Measurements from ENCODE around the gene SUGCT. TPM values are rescaled to one million over a fixed set of nuclear protein-coding genes. Genes with fewer than 3 reads are reported as not detected.

SUGCT gene
- 1.6 TPM for total RNA-seq (ENCODE audit: unreplicated experiment)
- long read RNA-seq, result 0 reads

DNA sequence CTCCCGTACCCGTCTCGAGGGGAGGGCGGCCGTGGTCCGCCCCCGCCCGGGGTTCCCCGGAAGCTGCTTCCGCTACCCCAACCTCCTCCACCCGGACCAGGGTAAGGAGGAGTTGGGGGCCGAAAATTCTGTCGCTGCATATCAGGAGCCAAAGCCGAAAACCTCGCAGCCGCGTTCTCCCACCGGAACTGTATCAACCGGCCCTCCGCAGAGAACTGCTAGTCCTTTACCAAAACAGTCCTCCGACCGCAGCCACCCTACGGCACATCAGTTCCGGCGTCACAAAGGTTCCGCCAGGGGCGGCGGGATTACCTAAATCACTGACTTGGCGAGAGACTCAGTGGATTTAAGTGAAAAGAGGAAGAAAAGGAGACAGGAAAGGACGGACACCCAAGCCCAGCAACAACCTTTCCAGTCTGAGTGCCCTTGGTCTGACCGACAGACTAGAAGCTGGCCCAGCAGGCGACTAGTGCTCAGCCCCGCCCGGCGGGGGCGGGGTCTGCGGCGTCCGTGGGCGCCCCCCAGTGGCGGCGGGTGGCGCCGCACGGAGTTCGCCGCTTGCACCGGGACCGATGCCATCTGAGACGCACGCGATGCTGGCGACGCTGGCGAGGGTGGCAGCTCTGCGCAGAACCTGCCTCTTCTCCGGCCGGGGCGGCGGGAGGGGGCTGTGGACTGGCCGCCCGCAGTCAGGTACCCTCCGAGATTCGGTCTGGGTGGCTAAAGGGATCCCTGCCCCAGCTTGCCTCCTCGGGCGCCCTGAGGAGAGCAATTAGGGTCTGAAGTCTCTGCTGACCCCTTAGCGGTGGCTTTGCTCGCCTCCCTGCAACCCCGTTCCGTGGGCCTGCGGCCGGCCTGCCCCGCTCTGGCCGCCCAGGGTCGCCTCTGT, at the start of gene SUGCT, which contains the start of gene MPLKIP:
Gene SUGCT, plus strand, starts transcription at position 578 of the 889 bp plus-strand sequence.
Gene MPLKIP, minus strand, starts transcription at position 195 of the 889 bp plus-strand sequence. Its CDS starts 55 bp downstream, at position 140.
- TF ChIP-seq, protein P1, sequence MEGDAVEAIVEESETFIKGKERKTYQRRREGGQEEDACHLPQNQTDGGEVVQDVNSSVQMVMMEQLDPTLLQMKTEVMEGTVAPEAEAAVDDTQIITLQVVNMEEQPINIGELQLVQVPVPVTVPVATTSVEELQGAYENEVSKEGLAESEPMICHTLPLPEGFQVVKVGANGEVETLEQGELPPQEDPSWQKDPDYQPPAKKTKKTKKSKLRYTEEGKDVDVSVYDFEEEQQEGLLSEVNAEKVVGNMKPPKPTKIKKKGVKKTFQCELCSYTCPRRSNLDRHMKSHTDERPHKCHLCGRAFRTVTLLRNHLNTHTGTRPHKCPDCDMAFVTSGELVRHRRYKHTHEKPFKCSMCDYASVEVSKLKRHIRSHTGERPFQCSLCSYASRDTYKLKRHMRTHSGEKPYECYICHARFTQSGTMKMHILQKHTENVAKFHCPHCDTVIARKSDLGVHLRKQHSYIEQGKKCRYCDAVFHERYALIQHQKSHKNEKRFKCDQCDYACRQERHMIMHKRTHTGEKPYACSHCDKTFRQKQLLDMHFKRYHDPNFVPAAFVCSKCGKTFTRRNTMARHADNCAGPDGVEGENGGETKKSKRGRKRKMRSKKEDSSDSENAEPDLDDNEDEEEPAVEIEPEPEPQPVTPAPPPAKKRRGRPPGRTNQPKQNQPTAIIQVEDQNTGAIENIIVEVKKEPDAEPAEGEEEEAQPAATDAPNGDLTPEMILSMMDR (IDR thresholded peaks at IDR 0.05; ENCODE audit: unreplicated experiment), result peak; percentile 99
- peak; percentile 88 for DNase-seq (ENCODE audit: low spot score)
- Mint-ChIP-seq H3K36me3 (ENCODE audit: low read depth, unreplicated experiment) (no peaks in the 10 kb centered on the region), H3K4me3 (ENCODE audit: unreplicated experiment) (peak within 1 kb of the TSS; percentile 96), H3K9me3 (ENCODE audit: unreplicated experiment) (no peaks in the 10 kb centered on the region), H3K27ac (ENCODE audit: unreplicated experiment) (peak within 1 kb of the TSS; percentile 84), H3K4me1 (ENCODE audit: unreplicated experiment) (peaks cover 12% of the 10 kb centered on the region), H3K27me3 (ENCODE audit: unreplicated experiment) (peaks cover 5% of the 10 kb centered on the region)

DNA sequence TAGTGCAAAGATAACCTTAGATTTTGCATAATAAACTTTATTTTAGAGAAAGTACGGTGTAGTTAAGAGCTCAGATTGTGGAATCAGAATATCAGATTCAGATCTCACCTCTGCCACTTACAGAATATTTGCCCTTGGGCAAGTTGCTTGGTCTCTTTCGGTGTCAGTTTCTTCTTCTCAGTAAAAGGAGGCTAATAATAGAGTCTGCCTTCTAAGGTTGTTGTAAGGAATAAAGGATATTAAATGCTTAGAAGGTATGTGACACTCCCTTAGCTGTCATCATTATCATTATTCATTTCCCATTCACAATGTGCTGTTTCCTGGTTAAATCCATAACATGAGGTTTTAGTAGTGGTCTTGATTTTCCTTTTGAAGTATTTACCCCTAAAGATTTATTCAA, 42.6 kb upstream of the SUGCT start:
- H3K4me1 Mint-ChIP-seq (ENCODE audit: unreplicated experiment), result no peaks in the 10 kb centered on the region

DNA sequence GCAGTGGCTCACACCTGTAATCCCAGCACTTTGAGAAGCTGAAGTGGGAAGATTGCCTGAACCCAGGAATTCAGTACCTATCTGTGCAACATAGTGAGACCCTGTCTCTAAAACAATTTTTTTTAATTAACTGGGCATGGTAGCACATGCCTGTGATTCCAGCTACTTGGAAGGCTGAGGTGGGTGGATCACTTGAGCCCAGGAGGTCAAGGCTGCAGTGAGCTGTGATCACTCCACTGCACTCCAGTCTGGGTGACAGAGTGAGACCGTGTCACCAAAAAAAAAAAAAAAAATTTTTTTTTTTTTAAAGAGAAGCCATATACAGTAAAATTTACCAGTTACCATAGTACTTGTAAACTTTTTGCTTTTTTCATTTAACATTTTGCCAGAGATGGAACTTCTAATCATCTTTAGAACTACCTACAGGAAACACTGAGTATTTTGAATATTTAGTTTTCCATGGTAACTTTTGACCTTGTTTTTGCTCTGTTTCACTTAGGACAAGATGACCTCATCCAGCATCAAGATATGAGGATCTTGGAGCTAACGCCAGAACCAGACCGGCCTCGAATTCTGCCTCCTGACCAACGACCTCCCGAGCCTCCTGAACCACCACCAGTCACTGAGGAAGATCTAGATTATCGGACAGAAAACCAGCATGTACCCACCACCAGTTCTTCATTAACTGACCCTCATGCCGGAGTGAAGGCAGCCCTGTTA, 41.0 kb upstream of the SUGCT start:
- H3K27ac Mint-ChIP-seq (ENCODE audit: unreplicated experiment), result no peak overlapping the region
- H3K4me3 Mint-ChIP-seq (ENCODE audit: unreplicated experiment), result no peak overlapping the region
- TF ChIP-seq, protein P1 (IDR thresholded peaks at IDR 0.05; ENCODE audit: unreplicated experiment), result no peak
- DNase-seq (ENCODE audit: low spot score), result no peak
- peaks cover 26% of the 10 kb centered on the region for H3K36me3 Mint-ChIP-seq (ENCODE audit: low read depth, unreplicated experiment)
- no peaks in the 10 kb centered on the region for H3K9me3 Mint-ChIP-seq (ENCODE audit: unreplicated experiment)
- no peaks in the 10 kb centered on the region for H3K4me1 Mint-ChIP-seq (ENCODE audit: unreplicated experiment)
- no peaks in the 10 kb centered on the region for H3K27me3 Mint-ChIP-seq (ENCODE audit: unreplicated experiment)

More for the DNA sequence above, 42.6 kb upstream of the SUGCT start:
- DNase-seq (ENCODE audit: low spot score), result no peak
- H3K9me3 Mint-ChIP-seq (ENCODE audit: unreplicated experiment), result no peaks in the 10 kb centered on the region
- no peak overlapping the region for H3K4me3 Mint-ChIP-seq (ENCODE audit: unreplicated experiment)
- H3K36me3 Mint-ChIP-seq (ENCODE audit: low read depth, unreplicated experiment), result peaks cover 32% of the 10 kb centered on the region
- H3K27me3 Mint-ChIP-seq (ENCODE audit: unreplicated experiment), result no peaks in the 10 kb centered on the region
- H3K27ac Mint-ChIP-seq (ENCODE audit: unreplicated experiment), result no peak overlapping the region
- TF ChIP-seq, protein P1 (IDR thresholded peaks at IDR 0.05; ENCODE audit: unreplicated experiment), result no peak

DNA sequence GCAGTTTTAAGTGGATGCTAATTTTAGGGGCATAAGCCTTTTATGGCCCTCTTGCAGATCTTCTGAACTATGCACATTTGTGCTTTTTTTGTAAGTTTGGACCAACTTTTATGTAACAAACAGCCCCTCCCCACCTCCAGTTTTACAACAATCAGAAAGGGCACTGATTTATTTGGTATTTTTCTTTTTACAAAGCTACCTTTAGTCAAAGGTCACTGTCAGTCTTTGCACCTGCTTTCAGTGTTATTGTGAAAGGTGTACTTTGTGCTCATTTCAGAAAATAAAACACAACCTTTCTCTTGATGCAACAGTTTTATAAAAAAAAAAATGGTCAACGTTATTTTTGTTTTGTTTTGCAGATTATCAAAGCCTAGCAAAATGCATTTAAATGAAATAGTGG, 39.6 kb upstream of the SUGCT start:
- Mint-ChIP-seq H3K9me3 (ENCODE audit: unreplicated experiment) (no peaks in the 10 kb centered on the region), H3K36me3 (ENCODE audit: low read depth, unreplicated experiment) (peaks cover 20% of the 10 kb centered on the region), H3K27ac (ENCODE audit: unreplicated experiment) (no peak overlapping the region), H3K4me3 (ENCODE audit: unreplicated experiment) (no peak overlapping the region), H3K27me3 (ENCODE audit: unreplicated experiment) (no peaks in the 10 kb centered on the region), H3K4me1 (ENCODE audit: unreplicated experiment) (no peaks in the 10 kb centered on the region)
- TF ChIP-seq, protein P1 (IDR thresholded peaks at IDR 0.05; ENCODE audit: unreplicated experiment), result no peak
- no peak for DNase-seq (ENCODE audit: low spot score)

All from endothelial cell (in vitro differentiated cells).